Measurements from ENCODE around the gene B3GNT8.
A peak's percentile ranks its signal among the peaks of the same experiment; 100 is the strongest.

The B3GNT8 gene

GRCh38 chr19:41462497-41462896 is 35.3 kb upstream of the B3GNT8 start:
- no peak for TF ChIP-seq TOX (CRISPR knock-in tag; IDR thresholded peaks at IDR 0.05; ENCODE audit: borderline replicate concordance)
- no peak for TF ChIP-seq CSDC2 (CRISPR knock-in tag; IDR thresholded peaks at IDR 0.05)
- TF ChIP-seq ZNF8 (CRISPR knock-in tag; IDR thresholded peaks at IDR 0.05): no peak
- TF ChIP-seq TSHZ2 (CRISPR knock-in tag; IDR thresholded peaks at IDR 0.05): no peak
- TF ChIP-seq TCF4 (CRISPR knock-in tag; IDR thresholded peaks at IDR 0.05; ENCODE audit: borderline replicate concordance): no peak
- TF ChIP-seq OSR1 (CRISPR knock-in tag; IDR thresholded peaks at IDR 0.05): no peak
- no peak for TF ChIP-seq GLIS3 (CRISPR knock-in tag; IDR thresholded peaks at IDR 0.05)
- TF ChIP-seq PPARA (CRISPR knock-in tag; IDR thresholded peaks at IDR 0.05; ENCODE audit: borderline replicate concordance): no peak
- no peak for TF ChIP-seq ESRRG (CRISPR knock-in tag; IDR thresholded peaks at IDR 0.05)
- no peak for TF ChIP-seq SNAI2 (CRISPR knock-in tag; IDR thresholded peaks at IDR 0.05)
- no peak for TF ChIP-seq BACH2 (CRISPR knock-in tag; IDR thresholded peaks at IDR 0.05; ENCODE audit: borderline replicate concordance)
- no peak for TF ChIP-seq ZFP3 (CRISPR knock-in tag; IDR thresholded peaks at IDR 0.05)
- TF ChIP-seq ARNTL (CRISPR knock-in tag; IDR thresholded peaks at IDR 0.05; ENCODE audit: borderline replicate concordance, low read depth): no peak
- TF ChIP-seq ISL1 (CRISPR knock-in tag; IDR thresholded peaks at IDR 0.05): no peak
- TF ChIP-seq ZFP30 (CRISPR knock-in tag; IDR thresholded peaks at IDR 0.05): no peak
- TF ChIP-seq ZNF70 (CRISPR knock-in tag; IDR thresholded peaks at IDR 0.05): no peak
- no peak for TF ChIP-seq CREB5 (CRISPR knock-in tag; IDR thresholded peaks at IDR 0.05; ENCODE audit: low read depth)
- no peak for TF ChIP-seq CSRNP3 (CRISPR knock-in tag; IDR thresholded peaks at IDR 0.05)
- no peak for TF ChIP-seq PATZ1 (CRISPR knock-in tag; IDR thresholded peaks at IDR 0.05; ENCODE audit: borderline replicate concordance)
- no peak for ATAC-seq

- no peak for ATAC-seq
- no peak for TF ChIP-seq ESRRG (CRISPR knock-in tag; IDR thresholded peaks at IDR 0.05)
These were observed 30.1 kb upstream of the B3GNT8 start for GRCh38 chr19:41457241-41457640.

GRCh38 chr19:41456342-41456918 is 29.3 kb upstream of the B3GNT8 start:
- no peak for TF ChIP-seq ZNF8 (CRISPR knock-in tag; IDR thresholded peaks at IDR 0.05)
- TF ChIP-seq ZNF70 (CRISPR knock-in tag; IDR thresholded peaks at IDR 0.05): no peak
- peak; percentile 28; the same call in 1 of the 3 replicates for ATAC-seq

GRCh38 chr19:41455936-41456335 is 28.8 kb upstream of the B3GNT8 start:
- ATAC-seq: no peak
- TF ChIP-seq ISL1 (CRISPR knock-in tag; IDR thresholded peaks at IDR 0.05) (no peak), OSR1 (CRISPR knock-in tag; IDR thresholded peaks at IDR 0.05) (no peak), PPARA (CRISPR knock-in tag; IDR thresholded peaks at IDR 0.05; ENCODE audit: borderline replicate concordance) (no peak), GLIS3 (CRISPR knock-in tag; IDR thresholded peaks at IDR 0.05) (no peak), TOX (CRISPR knock-in tag; IDR thresholded peaks at IDR 0.05; ENCODE audit: borderline replicate concordance) (no peak), POU6F1 (CRISPR knock-in tag; IDR thresholded peaks at IDR 0.05; ENCODE audit: borderline replicate concordance, low read depth) (no peak), ZNF565 (CRISPR knock-in tag; conservative IDR thresholded peaks at IDR 0.05; ENCODE audit: low read depth) (no peak), ARNTL (CRISPR knock-in tag; IDR thresholded peaks at IDR 0.05; ENCODE audit: borderline replicate concordance, low read depth) (no peak), ZC3H10 (CRISPR knock-in tag; IDR thresholded peaks at IDR 0.05) (no peak), TSHZ2 (CRISPR knock-in tag; IDR thresholded peaks at IDR 0.05) (no peak), ESRRG (CRISPR knock-in tag; IDR thresholded peaks at IDR 0.05) (no peak), BACH2 (CRISPR knock-in tag; IDR thresholded peaks at IDR 0.05; ENCODE audit: borderline replicate concordance) (no peak), SNAI2 (CRISPR knock-in tag; IDR thresholded peaks at IDR 0.05) (no peak), RARB (CRISPR knock-in tag; IDR thresholded peaks at IDR 0.05) (no peak)

Measured in SK-N-SH treated with all-trans-retinoic acid at 6 μM for 48 hours (cell line).